Body of pancreas (tissue), 4 donors: ENCODE results near the gene REP15. TPM values are rescaled to one million over a fixed set of nuclear protein-coding genes. Genes with fewer than 3 reads are reported as not detected.

Experiments used
- ATAC-seq: fragments of 150-250 bp; one replicate; pipeline ENCODE4 v1.9.1; 2016
- DNase-seq, 4 donors: peaks; one replicate each; pipeline ENCODE4 v3.0.0-alpha.2; 2019
- H3K27ac ChIP-seq, 4 donors: fragments of 200-600 bp; sonication (generic); 1 replicate in 3 of 4; 2 replicates in 1 of 4; pipeline versions ENCODE4 v1.5.1 to v1.6.1; 2016 to 2019; ENCODE audit warnings: mild to moderate bottlenecking in 1 of 4, mixed read lengths in 1 of 4, moderate library complexity in 1 of 4
- H3K27me3 ChIP-seq, 2 donors: fragments of 200-600 bp; sonication (generic); one replicate each; pipeline ENCODE4 v1.6.0; 2016; ENCODE audit warnings: mild to moderate bottlenecking in 1 of 2
- H3K36me3 ChIP-seq, 2 donors: fragments of 200-600 bp; sonication (generic); replicated peaks in 1 of 2; 2 replicates each; pipeline ENCODE4 v1.5.1; 2016; ENCODE audit warnings: low read depth in 2 of 2; ENCODE audit not compliant: insufficient read depth in 1 of 2
- H3K4me1 ChIP-seq: fragments of 200-600 bp; sonication (generic); one replicate; pipeline ENCODE4 v1.6.0; 2016
- H3K4me3 ChIP-seq, 2 donors: fragments of 200-600 bp; sonication (generic); 1 replicate in 1 of 2; 2 replicates in 1 of 2; pipeline ENCODE4 v1.5.1; 2016 to 2019
- H3K9me3 ChIP-seq, 3 donors: fragments of 200-600 bp; sonication (generic); 1 replicate in 2 of 3; 2 replicates in 1 of 3; pipeline ENCODE4 v1.5.1; 2016
- CTCF ChIP-seq, 7 experiments: fragments of 450-650 bp in 4 of 7; fragments of 200-600 bp in 3 of 7; sonication (generic) in 3 of 7; IDR thresholded peaks; one replicate each; pipeline ENCODE4 v1.5.1; 2016 to 2019; ENCODE audit warnings: antibody characterized with exemption in 7 of 7
- POLR2A ChIP-seq, 3 donors: fragments of 450-650 bp; IDR thresholded peaks; one replicate each; pipeline ENCODE4 v1.6.1; 2016; ENCODE audit warnings: antibody characterized with exemption in 3 of 3, mild to moderate bottlenecking in 2 of 3
- WGBS, 2 donors: methylation state at CpG; one replicate each; pipeline ENCODE4 v1.1.5; 2017; 5-methylcytosine and 5-hydroxymethylcytosine counted together
- intact Hi-C: fragments of 100-400 bp; cut with DNase I; formaldehyde crosslinking; loops from one replicate; pipeline ENCODE4 v1.15.1; 2023
- total RNA-seq, 2 donors: library from RNA; depleted of rRNA; stranded (reverse); fragments of >200 nt; gene quantifications; one replicate each; pipeline ENCODE4 v1.1.0, GENCODE V29; 2016

Gene REP15
- total RNA-seq, 2 donors from 2014 or later = 1.0 to 2.0 TPM

- H3K4me1 ChIP-seq = no peaks in the 10 kb centered on the region
- no peak overlapping the region for H3K27ac ChIP-seq
- no peaks in the 10 kb centered on the region for H3K9me3 ChIP-seq
- H3K27me3 ChIP-seq = no peaks in the 10 kb centered on the region
- TF ChIP-seq CTCF (IDR thresholded peaks at IDR 0.05) = no peak
- no peak for TF ChIP-seq POLR2A (IDR thresholded peaks at IDR 0.05)
- DNase-seq (no peak), ATAC-seq (no peak)
- intact Hi-C loops = no loop called here
- peaks cover 15 to 21% of the 10 kb centered on the region in 2 donors for H3K36me3 ChIP-seq
- no peak overlapping the region for H3K4me3 ChIP-seq
These were observed 15.6 kb upstream of the REP15 start for GRCh38 chr12:27680619-27681018.

DNA sequence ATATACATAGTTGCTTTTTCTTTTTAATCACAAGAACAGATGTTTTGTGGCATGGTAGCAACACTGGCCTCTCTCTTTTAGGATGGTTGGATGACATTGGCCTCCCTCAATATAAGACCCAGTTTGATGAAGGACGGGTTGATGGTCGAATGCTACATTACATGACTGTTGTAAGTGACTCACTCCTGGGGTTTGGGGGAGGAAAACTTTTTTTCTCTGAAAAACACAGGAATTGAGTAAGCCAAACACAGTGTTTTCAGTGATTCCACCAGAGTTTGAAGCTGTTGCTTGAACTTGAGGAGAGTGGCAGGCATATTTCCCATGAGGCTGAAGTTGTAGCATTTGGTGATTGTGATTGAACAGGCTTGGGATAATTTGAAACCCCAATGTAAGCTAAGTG lies 13.7 kb upstream of the REP15 start:
- WGBS, 2 donors = 89 to 94% methylated on average over 2 of the region's 2 CpGs
- ATAC-seq = no peak
- no peak overlapping the region for H3K4me3 ChIP-seq
- no peaks in the 10 kb centered on the region for H3K27me3 ChIP-seq
- no peak for TF ChIP-seq CTCF (IDR thresholded peaks at IDR 0.05)
- H3K9me3 ChIP-seq = no peaks in the 10 kb centered on the region
- no peaks in the 10 kb centered on the region for H3K4me1 ChIP-seq
- H3K27ac ChIP-seq = no peak overlapping the region
- intact Hi-C loops = no loop called here
- no peak for DNase-seq
- H3K36me3 ChIP-seq = peaks cover 8 to 20% of the 10 kb centered on the region in 2 donors

DNA sequence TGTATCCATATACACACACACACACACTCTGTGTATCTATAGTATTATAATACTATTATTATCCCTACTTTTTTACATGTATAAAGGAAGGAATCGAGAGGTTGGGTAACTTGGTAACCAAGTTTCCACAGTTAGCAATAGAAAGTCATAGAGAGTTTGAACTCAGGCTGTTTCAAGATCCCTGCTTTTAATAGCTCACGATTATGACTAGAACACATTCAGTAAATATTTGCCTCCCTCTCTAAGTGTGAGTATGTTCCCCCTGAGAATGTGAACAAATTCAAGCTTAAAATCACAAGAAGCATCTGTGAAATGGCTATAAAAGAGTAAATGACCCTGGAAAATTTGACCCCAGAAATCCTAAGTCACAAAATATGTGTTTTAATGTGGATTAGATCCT lies 11.0 kb upstream of the REP15 start:
- intact Hi-C loops = no loop called here
- Histone ChIP-seq H3K27me3 (no peaks in the 10 kb centered on the region), H3K9me3 (no peaks in the 10 kb centered on the region), H3K27ac (no peak overlapping the region), H3K36me3 (peaks cover 2 to 13% of the 10 kb centered on the region in 2 donors), H3K4me1 (no peaks in the 10 kb centered on the region), H3K4me3 (no peak overlapping the region)
- no peak for TF ChIP-seq POLR2A (IDR thresholded peaks at IDR 0.05)
- TF ChIP-seq CTCF (IDR thresholded peaks at IDR 0.05) = no peak
- ATAC-seq (no peak), DNase-seq (no peak)
- 58 to 74% methylated on average over 2 of the region's 2 CpGs for WGBS, 2 donors

DNA sequence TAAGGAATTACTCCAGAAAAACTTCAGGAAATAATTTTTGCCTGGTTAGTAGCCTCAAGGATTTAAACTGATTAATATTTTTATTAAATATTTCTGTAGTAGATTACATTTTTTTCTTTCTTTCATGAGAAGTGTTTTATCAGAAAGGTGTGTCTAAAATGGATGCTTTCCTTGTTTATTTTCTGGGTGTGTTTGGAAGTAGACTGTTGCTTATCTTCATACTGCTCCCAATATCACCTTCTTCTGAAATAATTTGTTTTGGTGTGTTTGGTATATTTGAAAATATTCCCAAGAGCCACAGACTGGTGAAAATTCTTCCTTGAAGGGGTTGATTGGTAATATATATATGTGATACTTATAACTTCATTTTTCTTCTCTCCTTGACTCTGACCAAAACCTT lies 10.1 kb upstream of the REP15 start:
- Histone ChIP-seq H3K4me1 (no peaks in the 10 kb centered on the region), H3K9me3 (no peaks in the 10 kb centered on the region), H3K27me3 (no peaks in the 10 kb centered on the region), H3K4me3 (no peak overlapping the region), H3K27ac (no peak overlapping the region), H3K36me3 (peaks cover 0 to 11% of the 10 kb centered on the region in 2 donors)
- no peak for TF ChIP-seq CTCF (IDR thresholded peaks at IDR 0.05)
- TF ChIP-seq POLR2A (IDR thresholded peaks at IDR 0.05) = no peak
- DNase-seq = no peak
- ATAC-seq = no peak
- intact Hi-C loops = no loop called here

DNA sequence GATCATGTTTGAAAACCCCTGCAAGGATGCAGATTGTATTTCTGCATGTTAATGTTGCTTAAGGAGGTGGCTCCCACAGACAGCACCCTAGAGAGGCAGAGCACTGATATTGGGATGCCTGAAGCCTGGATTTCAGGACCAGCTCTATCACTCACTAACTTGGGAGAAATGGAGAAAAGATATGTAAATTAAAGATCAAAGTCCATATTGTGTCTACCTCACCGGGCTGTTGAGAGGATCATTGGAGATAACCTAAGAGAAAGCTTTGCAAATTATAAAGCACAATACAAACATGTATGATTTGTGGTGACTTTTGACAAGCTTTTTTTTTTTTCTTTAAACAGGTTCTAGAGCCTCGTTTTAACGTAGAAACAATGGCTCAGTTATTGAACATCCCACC lies 7.6 kb upstream of the REP15 start:
- intact Hi-C loops = no loop called here
- Histone ChIP-seq H3K4me1 (no peaks in the 10 kb centered on the region), H3K27ac (no peak overlapping the region), H3K9me3 (no peaks in the 10 kb centered on the region), H3K36me3 (peaks cover 0 to 15% of the 10 kb centered on the region in 2 donors), H3K27me3 (no peaks in the 10 kb centered on the region), H3K4me3 (no peak overlapping the region)
- TF ChIP-seq POLR2A (IDR thresholded peaks at IDR 0.05) (no peak), CTCF (IDR thresholded peaks at IDR 0.05) (no peak)
- DNase-seq = no peak
- 61 to 66% methylated on average over 3 of the region's 3 CpGs for WGBS, 2 donors
- no peak for ATAC-seq
